Anterior cingulate cortex (tissue), 58 donors: Measurements from ENCODE around the gene AP5Z1.

Source experiments
- DNase-seq, 58 donors: peaks; one replicate each; lab custom pipeline; 2025; lab: John Stamatoyannopoulos, UW

Gene AP5Z1

GRCh38 chr7:4815609-4816418 lies 40.4 kb downstream of the AP5Z1 start:
- DNase-seq, result no peak

- no peak for DNase-seq
Measured at GRCh38 chr7:4816419-4817080, 41.1 kb downstream of the AP5Z1 start.

GRCh38 chr7:4817178-4817901 lies 41.9 kb downstream of the AP5Z1 start:
- no peak for DNase-seq

GRCh38 chr7:4818000-4818794 lies 42.8 kb downstream of the AP5Z1 start:
- no peak for DNase-seq

- no peak for DNase-seq
Measured at GRCh38 chr7:4819560-4820404, 44.4 kb downstream of the AP5Z1 start.

GRCh38 chr7:4820405-4820966 lies 45.1 kb downstream of the AP5Z1 start:
- DNase-seq, result no peak

GRCh38 chr7:4820967-4821471 lies 45.6 kb downstream of the AP5Z1 start:
- DNase-seq, result no peak

GRCh38 chr7:4822677-4823076 lies 47.3 kb downstream of the AP5Z1 start:
- DNase-seq, result no peak

- DNase-seq, result no peak
Measured at GRCh38 chr7:4823441-4824119, 48.2 kb downstream of the AP5Z1 start.

- peak in 13 of 58 donors; percentile 2 to 36 (median 16) for DNase-seq
Measured at GRCh38 chr7:4824120-4824775, 48.8 kb downstream of the AP5Z1 start.

GRCh38 chr7:4825081-4825480 lies 49.7 kb downstream of the AP5Z1 start:
- DNase-seq, result no peak

GRCh38 chr7:4828720-4829383 lies 53.4 kb downstream of the AP5Z1 start:
- DNase-seq, result no peak

GRCh38 chr7:4830176-4830575 lies 54.8 kb downstream of the AP5Z1 start:
- DNase-seq, result peak in 32 of 58 donors; percentile 4 to 57 (median 18)

- no peak for DNase-seq
Measured at GRCh38 chr7:4831723-4832495, 56.5 kb downstream of the AP5Z1 start.

GRCh38 chr7:4832711-4833110 lies 57.3 kb downstream of the AP5Z1 start:
- no peak for DNase-seq

- no peak for DNase-seq
Measured at GRCh38 chr7:4833176-4833575, 57.8 kb downstream of the AP5Z1 start.
